Measurements from ENCODE around the gene NAA35. TPM values are rescaled to one million over a fixed set of nuclear protein-coding genes. Genes with fewer than 3 reads are reported as not detected.

Gene NAA35
- total and polyA plus RNA-seq, 4 donors, result 4.5 to 23.5 (median 16.7) TPM

- H3K4me1 ChIP-seq (ENCODE audit: control insufficient read depth in 1 of 2, insufficient read depth in 2 of 2, low read length in 2 of 2), result peaks cover 0 to 1% of the 10 kb centered on the region in 2 donors
- WGBS, 2 donors, result 98 to 99% methylated on average over 2 of the region's 2 CpGs
- H3K36me3 ChIP-seq (ENCODE audit: control insufficient read depth in 1 of 2, insufficient read depth in 2 of 2, low read length in 1 of 2), result peaks cover 5 to 9% of the 10 kb centered on the region in 2 donors
- H3K4me3 ChIP-seq (ENCODE audit: low read length in 2 of 2), result no peak overlapping the region
- DNase-seq (no peak), ATAC-seq (ENCODE audit: low FRiP score) (no peak)
- intact Hi-C loops (cut with DNase I), result no loop called here
- H3K27me3 ChIP-seq (ENCODE audit: control insufficient read depth in 1 of 2, insufficient read depth in 2 of 2, low read length in 1 of 2), result no peaks in the 10 kb centered on the region
- no peak overlapping the region for H3K27ac ChIP-seq (ENCODE audit: low read depth in 1 of 2, low read length in 2 of 2)
- no peaks in the 10 kb centered on the region for H3K9me3 ChIP-seq (ENCODE audit: control insufficient read depth, low read length)
Measured at GRCh38 chr9:85984457-85984856, 43.5 kb downstream of the NAA35 start.

GRCh38 chr9:85987236-85987635, 46.3 kb downstream of the NAA35 start:
- peak; percentile 80 for ATAC-seq (ENCODE audit: low FRiP score)
- 81 to 82% methylated on average over 3 of the region's 3 CpGs for WGBS, 2 donors
- H3K4me3 ChIP-seq (ENCODE audit: low read length in 2 of 2), result no peak overlapping the region

GRCh38 chr9:85994191-85994590, 53.2 kb downstream of the NAA35 start:
- H3K9me3 ChIP-seq (ENCODE audit: control insufficient read depth, low read length), result no peaks in the 10 kb centered on the region
- H3K27me3 ChIP-seq (ENCODE audit: control insufficient read depth in 1 of 2, insufficient read depth in 2 of 2, low read length in 1 of 2), result no peaks in the 10 kb centered on the region
- ATAC-seq (ENCODE audit: low FRiP score) (no peak), DNase-seq (no peak)
- H3K27ac ChIP-seq (ENCODE audit: low read depth in 1 of 2, low read length in 2 of 2), result no peak overlapping the region
- intact Hi-C loops (cut with DNase I), result no loop called here
- no peak overlapping the region for H3K4me3 ChIP-seq (ENCODE audit: low read length in 2 of 2)
- WGBS, 2 donors, result 65 to 67% methylated on average over 2 of the region's 2 CpGs
- no peaks in the 10 kb centered on the region for H3K4me1 ChIP-seq (ENCODE audit: control insufficient read depth in 1 of 2, insufficient read depth in 2 of 2, low read length in 2 of 2)
- H3K36me3 ChIP-seq (ENCODE audit: control insufficient read depth in 1 of 2, insufficient read depth in 2 of 2, low read length in 1 of 2), result peaks cover 0 to 1% of the 10 kb centered on the region in 2 donors

More at GRCh38 chr9:85987236-85987635, 46.3 kb downstream of the NAA35 start:
- intact Hi-C loops (cut with DNase I), result no loop called here
- Histone ChIP-seq H3K27ac (ENCODE audit: low read depth in 1 of 2, low read length in 2 of 2) (no peak overlapping the region), H3K36me3 (ENCODE audit: control insufficient read depth in 1 of 2, insufficient read depth in 2 of 2, low read length in 1 of 2) (peaks cover 0 to 3% of the 10 kb centered on the region in 2 donors), H3K9me3 (ENCODE audit: control insufficient read depth, low read length) (no peaks in the 10 kb centered on the region), H3K4me1 (ENCODE audit: control insufficient read depth in 1 of 2, insufficient read depth in 2 of 2, low read length in 2 of 2) (peaks cover 0 to 1% of the 10 kb centered on the region in 2 donors), H3K27me3 (ENCODE audit: control insufficient read depth in 1 of 2, insufficient read depth in 2 of 2, low read length in 1 of 2) (no peaks in the 10 kb centered on the region)
- no peak for DNase-seq

- H3K36me3 ChIP-seq (ENCODE audit: control insufficient read depth in 1 of 2, insufficient read depth in 2 of 2, low read length in 1 of 2), result peaks cover 0 to 1% of the 10 kb centered on the region in 2 donors
- ATAC-seq (ENCODE audit: low FRiP score), result no peak
Measured at GRCh38 chr9:85995097-85995496, 54.2 kb downstream of the NAA35 start.

GRCh38 chr9:85995599-85995998, 54.7 kb downstream of the NAA35 start:
- intact Hi-C loops (cut with DNase I), result no loop called here
- H3K36me3 ChIP-seq (ENCODE audit: control insufficient read depth in 1 of 2, insufficient read depth in 2 of 2, low read length in 1 of 2), result peaks cover 0 to 1% of the 10 kb centered on the region in 2 donors
- ATAC-seq (ENCODE audit: low FRiP score) (no peak), DNase-seq (no peak)
- no peak overlapping the region for H3K27ac ChIP-seq (ENCODE audit: low read depth in 1 of 2, low read length in 2 of 2)
- H3K9me3 ChIP-seq (ENCODE audit: control insufficient read depth, low read length), result no peaks in the 10 kb centered on the region
- H3K27me3 ChIP-seq (ENCODE audit: control insufficient read depth in 1 of 2, insufficient read depth in 2 of 2, low read length in 1 of 2), result no peaks in the 10 kb centered on the region
- no peak overlapping the region for H3K4me3 ChIP-seq (ENCODE audit: low read length in 2 of 2)
- 97 to 100% methylated on average over 1 of the region's 1 CpG for WGBS, 2 donors
- no peaks in the 10 kb centered on the region for H3K4me1 ChIP-seq (ENCODE audit: control insufficient read depth in 1 of 2, insufficient read depth in 2 of 2, low read length in 2 of 2)

More at GRCh38 chr9:85995097-85995496, 54.2 kb downstream of the NAA35 start:
- Histone ChIP-seq H3K27ac (ENCODE audit: low read depth in 1 of 2, low read length in 2 of 2) (no peak overlapping the region), H3K4me3 (ENCODE audit: low read length in 2 of 2) (no peak overlapping the region), H3K9me3 (ENCODE audit: control insufficient read depth, low read length) (no peaks in the 10 kb centered on the region), H3K4me1 (ENCODE audit: control insufficient read depth in 1 of 2, insufficient read depth in 2 of 2, low read length in 2 of 2) (no peaks in the 10 kb centered on the region), H3K27me3 (ENCODE audit: control insufficient read depth in 1 of 2, insufficient read depth in 2 of 2, low read length in 1 of 2) (no peaks in the 10 kb centered on the region)
- DNase-seq, result no peak
- intact Hi-C loops (cut with DNase I), result no loop called here

GRCh38 chr9:86005253-86005775, 64.4 kb downstream of the NAA35 start:
- no peaks in the 10 kb centered on the region for H3K4me1 ChIP-seq (ENCODE audit: control insufficient read depth in 1 of 2, insufficient read depth in 2 of 2, low read length in 2 of 2)
- ATAC-seq (ENCODE audit: low FRiP score) (no peak), DNase-seq (no peak)
- H3K36me3 ChIP-seq (ENCODE audit: control insufficient read depth in 1 of 2, insufficient read depth in 2 of 2, low read length in 1 of 2), result peaks cover 0 to 4% of the 10 kb centered on the region in 2 donors
- 96 to 99% methylated on average over 1 of the region's 1 CpG for WGBS, 2 donors
- H3K9me3 ChIP-seq (ENCODE audit: control insufficient read depth, low read length), result no peaks in the 10 kb centered on the region
- H3K27me3 ChIP-seq (ENCODE audit: control insufficient read depth in 1 of 2, insufficient read depth in 2 of 2, low read length in 1 of 2), result no peaks in the 10 kb centered on the region
- H3K4me3 ChIP-seq (ENCODE audit: low read length in 2 of 2), result no peak overlapping the region
- H3K27ac ChIP-seq (ENCODE audit: low read depth in 1 of 2, low read length in 2 of 2), result no peak overlapping the region
- intact Hi-C loops (cut with DNase I), result no loop called here

GRCh38 chr9:86009133-86009532, 68.2 kb downstream of the NAA35 start:
- no peaks in the 10 kb centered on the region for H3K4me1 ChIP-seq (ENCODE audit: control insufficient read depth in 1 of 2, insufficient read depth in 2 of 2, low read length in 2 of 2)
- WGBS, 2 donors, result 69 to 74% methylated on average over 2 of the region's 2 CpGs
- ATAC-seq (ENCODE audit: low FRiP score) (no peak), DNase-seq (no peak)
- peaks cover 2 to 4% of the 10 kb centered on the region in 2 donors for H3K36me3 ChIP-seq (ENCODE audit: control insufficient read depth in 1 of 2, insufficient read depth in 2 of 2, low read length in 1 of 2)
- H3K27me3 ChIP-seq (ENCODE audit: control insufficient read depth in 1 of 2, insufficient read depth in 2 of 2, low read length in 1 of 2), result no peaks in the 10 kb centered on the region
- H3K9me3 ChIP-seq (ENCODE audit: control insufficient read depth, low read length), result no peaks in the 10 kb centered on the region
- intact Hi-C loops (cut with DNase I), result no loop called here
- no peak overlapping the region for H3K27ac ChIP-seq (ENCODE audit: low read depth in 1 of 2, low read length in 2 of 2)
- H3K4me3 ChIP-seq (ENCODE audit: low read length in 2 of 2), result no peak overlapping the region

GRCh38 chr9:86020731-86021130, 79.8 kb downstream of the NAA35 start:
- 96% methylated on average over 1 of the region's 1 CpG for WGBS, 2 donors
- intact Hi-C loops (cut with DNase I), result no loop called here

GRCh38 chr9:86021166-86021565, 80.2 kb downstream of the NAA35 start:
- H3K4me1 ChIP-seq (ENCODE audit: control insufficient read depth in 1 of 2, insufficient read depth in 2 of 2, low read length in 2 of 2), result no peaks in the 10 kb centered on the region
- ATAC-seq (ENCODE audit: low FRiP score) (no peak), DNase-seq (no peak)
- peaks cover 0 to 9% of the 10 kb centered on the region in 2 donors for H3K36me3 ChIP-seq (ENCODE audit: control insufficient read depth in 1 of 2, insufficient read depth in 2 of 2, low read length in 1 of 2)
- no peak overlapping the region for H3K4me3 ChIP-seq (ENCODE audit: low read length in 2 of 2)
- no peak overlapping the region for H3K27ac ChIP-seq (ENCODE audit: low read depth in 1 of 2, low read length in 2 of 2)
- intact Hi-C loops (cut with DNase I), result no loop called here
- no peaks in the 10 kb centered on the region for H3K27me3 ChIP-seq (ENCODE audit: control insufficient read depth in 1 of 2, insufficient read depth in 2 of 2, low read length in 1 of 2)
- no peaks in the 10 kb centered on the region for H3K9me3 ChIP-seq (ENCODE audit: control insufficient read depth, low read length)
- 89 to 92% methylated on average over 6 of the region's 6 CpGs for WGBS, 2 donors

More at GRCh38 chr9:86020731-86021130, 79.8 kb downstream of the NAA35 start:
- no peak overlapping the region for H3K4me3 ChIP-seq (ENCODE audit: low read length in 2 of 2)
- no peaks in the 10 kb centered on the region for H3K9me3 ChIP-seq (ENCODE audit: control insufficient read depth, low read length)
- DNase-seq (no peak), ATAC-seq (ENCODE audit: low FRiP score) (no peak)
- no peak overlapping the region for H3K27ac ChIP-seq (ENCODE audit: low read depth in 1 of 2, low read length in 2 of 2)
- peaks cover 0 to 7% of the 10 kb centered on the region in 2 donors for H3K36me3 ChIP-seq (ENCODE audit: control insufficient read depth in 1 of 2, insufficient read depth in 2 of 2, low read length in 1 of 2)
- H3K27me3 ChIP-seq (ENCODE audit: control insufficient read depth in 1 of 2, insufficient read depth in 2 of 2, low read length in 1 of 2), result no peaks in the 10 kb centered on the region
- no peaks in the 10 kb centered on the region for H3K4me1 ChIP-seq (ENCODE audit: control insufficient read depth in 1 of 2, insufficient read depth in 2 of 2, low read length in 2 of 2)
